CD14-positive monocyte (primary cell): ENCODE results near the gene CRY1. TPM values are rescaled to one million over a fixed set of nuclear protein-coding genes. Genes with fewer than 3 reads are reported as not detected.

Source experiments
- DNase-seq, 3 donors: peaks; one replicate each; pipeline ENCODE4 v3.0.0-alpha.2; 2011 to 2022
- H2AFZ ChIP-seq: 2 replicates; pipeline ENCODE4 v1.6.0; 2012; ENCODE audit warnings: mild to moderate bottlenecking, low read depth, low read length, inconsistent platforms; ENCODE audit not compliant: insufficient read depth, poor library complexity, severe bottlenecking
- H3K27ac ChIP-seq, 2 donors: 1 replicate in 1 of 2; 2 replicates in 1 of 2; pipeline ENCODE4 v1.5.1; 2012 to 2013; ENCODE audit warnings: low read length in 2 of 2, control low read depth in 1 of 2, inconsistent platforms in 1 of 2, low read depth in 1 of 2, mild to moderate bottlenecking in 1 of 2
- H3K27me3 ChIP-seq, 2 donors: one replicate each; pipeline versions ENCODE4 v1.6.0 to v1.6.1; 2011 to 2013; ENCODE audit warnings: low read length in 2 of 2; ENCODE audit not compliant: control insufficient read depth in 2 of 2, insufficient read depth in 2 of 2
- H3K36me3 ChIP-seq, 2 donors: replicated peaks in 1 of 2; 1 replicate in 1 of 2; 2 replicates in 1 of 2; pipeline versions ENCODE4 v1.5.1 to v1.6.1; 2012 to 2013; ENCODE audit warnings: low read length in 2 of 2, control low read depth in 1 of 2, inconsistent platforms in 1 of 2, mild to moderate bottlenecking in 1 of 2; ENCODE audit not compliant: insufficient read depth in 2 of 2, control insufficient read depth in 1 of 2
- H3K4me1 ChIP-seq, 2 donors: 1 replicate in 1 of 2; 2 replicates in 1 of 2; pipeline versions ENCODE4 v1.5.1 to v1.6.1; 2012 to 2013; ENCODE audit warnings: low read length in 2 of 2, control low read depth in 1 of 2, inconsistent platforms in 1 of 2, mild to moderate bottlenecking in 1 of 2, moderate library complexity in 1 of 2; ENCODE audit not compliant: insufficient read depth in 2 of 2, control insufficient read depth in 1 of 2
- H3K4me2 ChIP-seq: replicated peaks from 2 replicates; pipeline ENCODE3; 2012; ENCODE audit warnings: low read length, moderate library complexity, mild to moderate bottlenecking; ENCODE audit not compliant: poor library complexity, severe bottlenecking; ENCODE audit errors: extremely low read depth
- H3K4me3 ChIP-seq, 3 experiments: fragments of 200-600 bp in 1 of 3; sonication (generic) in 1 of 3; replicated peaks in 1 of 3; 1 replicate in 2 of 3; 2 replicates in 1 of 3; pipeline ENCODE4 v1.5.1; 2011 to 2013; ENCODE audit warnings: low read length in 3 of 3, mild to moderate bottlenecking in 3 of 3, control low read depth in 2 of 3, low read depth in 2 of 3, inconsistent platforms in 1 of 3, moderate library complexity in 1 of 3
- H3K79me2 ChIP-seq: 2 replicates; pipeline ENCODE4 v1.6.0; 2012; ENCODE audit warnings: mild to moderate bottlenecking, control low read depth, inconsistent platforms, low read length, moderate library complexity; ENCODE audit not compliant: insufficient read depth
- H3K9ac ChIP-seq: 2 replicates; pipeline ENCODE4 v1.6.0; 2017; ENCODE audit warnings: low read length, mild to moderate bottlenecking; ENCODE audit not compliant: insufficient read depth, poor library complexity, severe bottlenecking
- H3K9me3 ChIP-seq, 2 donors: replicated peaks in 1 of 2; 1 replicate in 1 of 2; 2 replicates in 1 of 2; pipeline versions ENCODE4 v1.5.1 to v1.6.1; 2012 to 2013; ENCODE audit warnings: low read length in 2 of 2, control low read depth in 1 of 2; ENCODE audit not compliant: control insufficient read depth in 1 of 2, insufficient read depth in 1 of 2
- H4K20me1 ChIP-seq: 2 replicates; pipeline ENCODE4 v1.6.0; 2012; ENCODE audit warnings: mild to moderate bottlenecking, low read length, control low read depth, moderate library complexity; ENCODE audit not compliant: insufficient read depth
- H3K27ac Mint-ChIP-seq, 7 donors: one replicate each; pipeline ENCODE4 v1.8.0; 2020; ENCODE audit warnings: mild to moderate bottlenecking in 7 of 7, mixed read lengths in 7 of 7, moderate library complexity in 6 of 7, inconsistent platforms in 2 of 7
- H3K27me3 Mint-ChIP-seq, 3 donors: one replicate each; pipeline ENCODE4 v1.8.0; 2021 to 2022; ENCODE audit warnings: low read depth in 3 of 3, mild to moderate bottlenecking in 3 of 3, mixed read lengths in 3 of 3, moderate library complexity in 3 of 3, inconsistent platforms in 1 of 3
- H3K36me3 Mint-ChIP-seq, 2 donors: one replicate each; pipeline ENCODE4 v1.8.0; 2020; ENCODE audit warnings: mixed read lengths in 2 of 2, inconsistent platforms in 1 of 2, mild to moderate bottlenecking in 1 of 2
- H3K4me1 Mint-ChIP-seq: one replicate; pipeline ENCODE4 v1.8.0; 2020; ENCODE audit warnings: mild to moderate bottlenecking, mixed read lengths
- H3K4me3 Mint-ChIP-seq, 2 donors: one replicate each; pipeline ENCODE4 v1.8.0; 2020; ENCODE audit warnings: mild to moderate bottlenecking in 2 of 2, mixed read lengths in 2 of 2, moderate library complexity in 1 of 2
- H3K9me3 Mint-ChIP-seq, 7 donors: one replicate each; pipeline ENCODE4 v1.8.0; 2020 to 2022; ENCODE audit warnings: mixed read lengths in 7 of 7, mild to moderate bottlenecking in 6 of 7, moderate library complexity in 6 of 7, inconsistent platforms in 2 of 7
- CTCF ChIP-seq: fragments of 200-600 bp; IDR thresholded peaks from one replicate; pipeline ENCODE4 v1.8.0; 2022; ENCODE audit warnings: antibody characterized with exemption, mild to moderate bottlenecking
- WGBS: methylation state at CpG from one replicate; pipeline ENCODE4 v1.1.5; 2013; ENCODE audit warnings: missing lambda C conversion rate; ENCODE audit not compliant: insufficient coverage; 5-methylcytosine and 5-hydroxymethylcytosine counted together
- intact Hi-C, 2 donors: fragments of 100-400 bp; cut with micrococcal nuclease; formaldehyde crosslinking; loops; one replicate each; pipeline versions ENCODE4 v1.15.0 to v1.15.1; 2023
- polyA plus RNA-seq, 3 donors: library from polyadenylated mRNA; depleted of rRNA in 1 of 3; unstranded in 2 of 3; stranded (reverse) in 1 of 3; fragments of 300-500 nt in 2 of 3; fragments of >200 nt in 1 of 3; fragmentation: Illumina TruSeq in 2 of 3; gene quantifications; 1 replicate in 2 of 3; 2 replicates in 1 of 3; pipeline ENCODE4 v1.2.3, GENCODE V29; 2012 to 2021

Gene CRY1
- polyA plus RNA-seq, 3 donors: 3.8 to 7.7 (median 5.8) TPM

- H3K79me2 ChIP-seq: no peaks in the 10 kb centered on the region
- no peaks in the 10 kb centered on the region for H3K36me3 Mint-ChIP-seq
- H3K4me3 ChIP-seq: no peak overlapping the region
- H3K4me1 Mint-ChIP-seq: no peaks in the 10 kb centered on the region
- 81% methylated on average over 3 of the region's 4 CpGs for WGBS
- no peak overlapping the region for H2AFZ ChIP-seq
- H3K9ac ChIP-seq: no peak overlapping the region
- H3K36me3 ChIP-seq: no peaks in the 10 kb centered on the region
- H3K27me3 ChIP-seq: no peaks in the 10 kb centered on the region
- H4K20me1 ChIP-seq: no peaks in the 10 kb centered on the region
- H3K4me2 ChIP-seq: no peak overlapping the region
- H3K9me3 ChIP-seq: no peaks in the 10 kb centered on the region
- peaks cover 0 to 3% (median 0%) of the 10 kb centered on the region in 7 donors for H3K9me3 Mint-ChIP-seq
- no peak for TF ChIP-seq CTCF
- H3K4me3 Mint-ChIP-seq: no peak overlapping the region
- intact Hi-C loops: no loop called here
- H3K27ac ChIP-seq: no peak overlapping the region
- no peak for DNase-seq
- no peaks in the 10 kb centered on the region for H3K4me1 ChIP-seq
- no peak overlapping the region for H3K27ac Mint-ChIP-seq
- peaks cover 2 to 9% (median 6%) of the 10 kb centered on the region in 3 donors for H3K27me3 Mint-ChIP-seq
Observed at GRCh38 chr12:107118624-107119023, 25.3 kb upstream of the CRY1 start.

- H3K9ac ChIP-seq: no peak overlapping the region
- Mint-ChIP-seq H3K4me1 (no peaks in the 10 kb centered on the region), H3K36me3 (no peaks in the 10 kb centered on the region), H3K9me3 (no peaks in the 10 kb centered on the region), H3K27me3 (peaks cover 0 to 5% (median 2%) of the 10 kb centered on the region in 3 donors), H3K27ac (no peak overlapping the region), H3K4me3 (no peak overlapping the region)
- TF ChIP-seq CTCF: no peak
- no peak overlapping the region for H3K4me2 ChIP-seq
- intact Hi-C loops: no loop called here
- H3K36me3 ChIP-seq: no peaks in the 10 kb centered on the region
- 80% methylated on average over 1 of the region's 2 CpGs for WGBS
- peaks cover 0 to 9% of the 10 kb centered on the region in 2 donors for H3K27me3 ChIP-seq
- H3K27ac ChIP-seq: no peak overlapping the region
- H3K4me1 ChIP-seq: no peaks in the 10 kb centered on the region
- no peak for DNase-seq
- H3K79me2 ChIP-seq: no peaks in the 10 kb centered on the region
- H2AFZ ChIP-seq: no peak overlapping the region
- no peak overlapping the region for H3K4me3 ChIP-seq
- H3K9me3 ChIP-seq: no peaks in the 10 kb centered on the region
- no peaks in the 10 kb centered on the region for H4K20me1 ChIP-seq
Observed at GRCh38 chr12:107115119-107115518, 21.8 kb upstream of the CRY1 start.
